Right lobe of liver (tissue), 4 donors: ENCODE data around the gene FAM162B.

Experiments used
- CTCF ChIP-seq, 4 donors: fragments of 200-600 bp in 3 of 4; fragments of 450-650 bp in 1 of 4; IDR thresholded peaks; one replicate each; pipeline versions ENCODE4 v1.5.1 to v1.8.0; 2016 to 2022; ENCODE audit warnings: antibody characterized with exemption in 4 of 4, mild to moderate bottlenecking in 2 of 4
- POLR2A ChIP-seq: fragments of 450-650 bp; IDR thresholded peaks from one replicate; pipeline ENCODE4 v1.6.1; 2017; ENCODE audit warnings: antibody characterized with exemption, mild to moderate bottlenecking
- donor health status: DM: no; HTN: no; CAD: no.
- donor health status: DM: no; HTN: no; CAD: no.
- donor health status: DM: no; HTN: yes; CAD: no.

GRCh38 chr6:116779573-116780164 is 14.2 kb upstream of the FAM162B start:
- TF ChIP-seq CTCF (IDR thresholded peaks at IDR 0.05) (peak; percentile 47 to 57 (median 52)), POLR2A (no peak)
